ENCODE data around the gene FKBP8. TPM values are rescaled to one million over a fixed set of nuclear protein-coding genes. Genes with fewer than 3 reads are reported as not detected.

The FKBP8 gene
- polyA plus RNA-seq, 1 donor (not counting 4 experiments of a cell fraction or from before 2014, with no cell fraction given), result 115 TPM

DNA sequence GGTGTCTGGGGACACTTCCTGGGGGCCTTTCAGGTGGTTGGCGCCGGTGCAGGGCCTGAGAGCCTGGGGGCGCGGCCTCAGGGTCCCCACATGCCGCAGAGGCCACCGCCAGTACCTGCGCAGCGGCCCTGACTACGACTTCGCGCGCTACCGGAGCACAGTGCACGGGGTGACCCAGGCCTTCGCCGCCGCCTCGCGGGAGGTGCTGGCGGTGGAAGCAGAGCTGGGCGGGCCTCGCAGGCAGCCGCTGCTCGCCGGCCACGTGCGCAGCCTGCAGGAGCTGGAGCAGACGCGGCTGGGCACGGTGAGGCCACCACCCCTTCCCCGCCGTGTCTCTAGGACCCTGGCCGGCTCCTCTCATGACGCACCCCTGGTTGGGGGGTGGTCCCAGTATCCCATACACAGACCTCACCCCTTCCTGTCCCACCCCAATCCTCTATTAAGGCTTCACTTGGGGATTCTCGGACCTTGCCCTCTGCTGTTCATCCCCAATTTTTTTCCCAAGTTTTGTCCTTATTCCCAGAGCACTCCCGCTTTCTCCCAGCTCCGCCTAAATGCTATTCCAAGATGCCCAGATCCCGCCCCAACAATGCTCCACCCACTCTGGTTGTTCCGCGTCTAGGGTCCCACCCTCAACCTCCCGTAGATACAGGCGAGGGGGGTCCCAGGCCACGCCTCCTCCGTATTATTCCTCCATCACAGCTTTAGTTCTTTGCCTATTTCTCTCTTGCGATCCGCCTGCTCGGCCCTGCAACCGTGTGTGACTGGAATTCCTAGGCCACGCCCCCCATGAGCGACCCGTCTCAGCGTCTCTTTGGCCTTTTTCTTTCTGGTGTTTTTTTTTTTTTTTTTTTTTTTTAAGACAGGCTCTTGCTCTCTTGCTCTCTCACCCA lies 46.3 kb upstream of the FKBP8 start:
- Histone ChIP-seq H3K4me1 (ENCODE audit: control insufficient read depth, extremely low read depth, insufficient read depth, low read length) (peaks cover 11% of the 10 kb centered on the region), H3K9me1 (ENCODE audit: control insufficient read depth, extremely low read depth, insufficient read depth, low read length) (no peaks in the 10 kb centered on the region), H3K9ac (ENCODE audit: control insufficient read depth, extremely low read depth, insufficient read depth, low read length) (peak overlapping the region; percentile 72), H3K36me3 (ENCODE audit: control insufficient read depth in 2 of 2, extremely low read depth in 1 of 2, insufficient read depth in 2 of 2, low read length in 2 of 2) (peaks cover 5 to 8% of the 10 kb centered on the region in 2 experiments), H3K4me3 (ENCODE audit: control insufficient read depth in 2 of 3, extremely low read depth in 1 of 3, insufficient read depth in 2 of 3, low read depth in 1 of 3, low read length in 3 of 3) (peak overlapping the region; percentile 74 to 94 (median 84)), H3K27me3 (ENCODE audit: control insufficient read depth, extremely low read depth, insufficient read depth, low read length) (no peaks in the 10 kb centered on the region), H3K4me2 (ENCODE audit: control insufficient read depth, extremely low read depth, insufficient read depth, low read depth, low read length) (peak overlapping the region; percentile 91), H2AFZ (ENCODE audit: control insufficient read depth, low read length) (peak overlapping the region; percentile 65), H3K9me3 (ENCODE audit: control insufficient read depth, low read depth, low read length) (no peaks in the 10 kb centered on the region), H3K27ac (ENCODE audit: control insufficient read depth, insufficient read depth, low read length) (peak overlapping the region; percentile 60), H4K20me1 (ENCODE audit: control insufficient read depth, extremely low read depth, insufficient read depth, low read length) (no peaks in the 10 kb centered on the region), H3K79me2 (ENCODE audit: control insufficient read depth, insufficient read depth, low read length) (peaks cover 9% of the 10 kb centered on the region)
- TF ChIP-seq EZH2 (IDR thresholded peaks at IDR 0.05; ENCODE audit: low read length) (no peak), CTCF (optimal IDR thresholded peaks at IDR 0.05 in 1 of 3, IDR thresholded peaks at IDR 0.05 in 1 of 3, conservative IDR thresholded peaks at IDR 0.05 in 1 of 3; ENCODE audit: extremely low read depth in 1 of 3, insufficient read depth in 2 of 3, low read length in 3 of 3) (peak in 2 of 3 experiments; percentile 45)
- DNase-seq (ENCODE audit: low read depth, low spot score) (no peak), FAIRE-seq (no peak)
- dilution Hi-C loops (cut with MboI; ENCODE audit: extremely low pct_ligation_motif_present, low sequenced_read_pairs), result no loop called here

GRCh38 chr19:18588611-18589379 lies 45.4 kb upstream of the FKBP8 start, which contains the start of gene REX1BD:
Gene REX1BD (plus strand): TSS chr19:18588798. CDS start chr19:18588802, 4 bp downstream.
- peak within 1 kb of the TSS; percentile 72 for H3K9ac ChIP-seq (ENCODE audit: control insufficient read depth, extremely low read depth, insufficient read depth, low read length)
- H2AFZ ChIP-seq (ENCODE audit: control insufficient read depth, low read length), result peak within 1 kb of the TSS; percentile 65
- TF ChIP-seq CTCF (optimal IDR thresholded peaks at IDR 0.05 in 1 of 3, IDR thresholded peaks at IDR 0.05 in 1 of 3, conservative IDR thresholded peaks at IDR 0.05 in 1 of 3; ENCODE audit: extremely low read depth in 1 of 3, insufficient read depth in 2 of 3, low read length in 3 of 3), result peak; percentile 67 to 91 (median 88)
- no peak for TF ChIP-seq EZH2 (IDR thresholded peaks at IDR 0.05; ENCODE audit: low read length)
- peaks cover 9% of the 10 kb centered on the region for H3K79me2 ChIP-seq (ENCODE audit: control insufficient read depth, insufficient read depth, low read length)
- dilution Hi-C loops (cut with MboI; ENCODE audit: extremely low pct_ligation_motif_present, low sequenced_read_pairs), result no loop called here
- peak within 1 kb of the TSS; percentile 60 for H3K27ac ChIP-seq (ENCODE audit: control insufficient read depth, insufficient read depth, low read length)
- FAIRE-seq (no peak), DNase-seq (ENCODE audit: low read depth, low spot score) (no peak)
- H3K4me1 ChIP-seq (ENCODE audit: control insufficient read depth, extremely low read depth, insufficient read depth, low read length), result peaks cover 9% of the 10 kb centered on the region
- H3K4me3 ChIP-seq (ENCODE audit: control insufficient read depth in 2 of 3, extremely low read depth in 1 of 3, insufficient read depth in 2 of 3, low read depth in 1 of 3, low read length in 3 of 3), result peak within 1 kb of the TSS; percentile 74 to 94 (median 84)
- peak within 1 kb of the TSS; percentile 91 for H3K4me2 ChIP-seq (ENCODE audit: control insufficient read depth, extremely low read depth, insufficient read depth, low read depth, low read length)
- H3K9me1 ChIP-seq (ENCODE audit: control insufficient read depth, extremely low read depth, insufficient read depth, low read length), result no peaks in the 10 kb centered on the region
- no peaks in the 10 kb centered on the region for H3K9me3 ChIP-seq (ENCODE audit: control insufficient read depth, low read depth, low read length)
- no peaks in the 10 kb centered on the region for H3K27me3 ChIP-seq (ENCODE audit: control insufficient read depth, extremely low read depth, insufficient read depth, low read length)
- H4K20me1 ChIP-seq (ENCODE audit: control insufficient read depth, extremely low read depth, insufficient read depth, low read length), result no peaks in the 10 kb centered on the region
- peaks cover 5 to 8% of the 10 kb centered on the region in 2 experiments for H3K36me3 ChIP-seq (ENCODE audit: control insufficient read depth in 2 of 2, extremely low read depth in 1 of 2, insufficient read depth in 2 of 2, low read length in 2 of 2)

Data from keratinocyte (primary cell).